Activated CD8-positive, alpha-beta memory T cell treated with anti-CD3 and anti-CD28 coated beads, Interleukin-2, amount 50 U/mL, for 4 hours (primary cell): ENCODE results near the gene PDILT.
"Not testable (repeated sequence)": the region's sequence is repeated elsewhere in the genome, so short reads cannot be mapped to it uniquely, and the experiment has no call there.

Experiments
- DNase-seq: peaks from one replicate; pipeline ENCODE4 v3.0.0-alpha.2; 2020

The PDILT gene

GRCh38 chr16:20320178-20320577, 84.4 kb downstream of the PDILT start:
- no peak for DNase-seq

DNA sequence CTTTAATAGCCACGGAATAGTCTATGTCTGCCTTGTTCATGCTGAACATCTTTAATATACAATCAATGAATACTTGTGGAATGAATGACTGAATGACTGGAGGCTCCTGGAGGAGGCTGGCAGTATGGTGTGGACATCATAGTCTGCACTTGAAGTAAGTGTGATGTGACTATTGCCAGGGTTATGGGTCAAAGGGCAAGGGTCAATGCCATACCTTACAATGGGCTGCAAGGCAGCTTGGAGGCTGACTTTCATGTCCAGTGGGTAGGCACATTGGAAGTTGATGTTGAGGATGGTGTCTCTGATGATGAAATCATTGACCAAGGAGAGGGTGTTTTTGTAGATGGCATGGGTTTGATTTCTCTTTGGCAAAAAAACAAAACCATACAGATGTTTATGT, 85.1 kb downstream of the PDILT start:
- no peak for DNase-seq

DNA sequence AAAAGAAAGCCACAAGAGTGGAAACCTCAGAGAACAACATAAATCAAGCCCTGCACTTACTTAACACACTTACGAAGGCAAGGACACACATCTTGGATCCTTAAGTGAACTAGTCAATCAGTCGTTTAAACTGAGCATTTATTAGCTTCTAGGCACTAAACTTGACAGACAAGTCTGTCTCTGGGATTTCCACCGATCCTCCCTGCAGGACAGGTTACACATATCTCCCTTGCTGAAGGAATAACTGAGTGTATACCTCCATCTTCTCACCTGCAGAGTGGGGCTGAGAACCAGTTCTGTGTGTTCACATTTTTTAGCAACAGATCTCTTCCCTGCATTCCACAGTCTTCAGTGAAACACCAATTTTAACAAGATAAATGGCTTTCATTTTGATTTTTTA, 86.1 kb downstream of the PDILT start:
- no peak for DNase-seq

DNA sequence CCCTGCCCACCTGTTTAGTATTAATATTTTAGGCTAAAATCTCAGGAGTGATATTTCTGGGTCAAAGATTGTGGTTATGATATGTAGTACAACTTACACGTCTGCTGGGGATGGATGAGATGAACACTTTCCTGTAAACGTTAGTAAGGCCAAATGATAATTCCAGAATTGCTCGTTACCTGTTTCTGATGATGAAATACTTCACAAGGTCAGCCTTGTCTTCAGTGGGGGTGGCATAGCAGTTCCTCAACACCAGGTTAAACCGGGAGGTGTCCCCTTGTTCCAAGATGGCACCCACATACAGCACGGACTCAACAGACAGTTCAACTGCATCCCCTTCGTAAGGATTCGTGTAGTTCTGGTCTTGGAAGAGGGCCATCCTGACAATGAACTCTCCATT, 86.5 kb downstream of the PDILT start:
- no peak for DNase-seq

DNA sequence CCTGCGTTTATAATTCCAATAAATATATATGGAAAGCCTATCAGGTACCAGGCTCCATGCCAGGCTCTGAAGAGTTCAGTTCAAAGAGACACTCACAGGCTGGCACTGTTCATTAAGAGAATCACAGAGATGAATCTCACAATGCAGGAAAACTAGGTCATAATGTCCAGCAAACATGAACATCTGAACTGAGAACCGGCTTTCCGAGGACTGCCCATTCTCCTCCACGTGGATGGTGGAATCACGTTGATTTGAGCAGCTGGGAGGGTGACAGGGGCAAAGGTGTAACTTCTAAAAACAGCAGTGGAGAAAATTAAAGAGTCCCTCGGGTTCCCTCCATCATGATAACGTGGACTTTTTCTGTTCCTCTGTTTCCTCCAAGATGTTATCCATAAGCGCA, 87.4 kb downstream of the PDILT start:
- DNase-seq, result no peak

GRCh38 chr16:20316715-20317114, 87.8 kb downstream of the PDILT start:
- DNase-seq, result no peak

GRCh38 chr16:20315764-20316163, 88.8 kb downstream of the PDILT start:
- no peak for DNase-seq

DNA sequence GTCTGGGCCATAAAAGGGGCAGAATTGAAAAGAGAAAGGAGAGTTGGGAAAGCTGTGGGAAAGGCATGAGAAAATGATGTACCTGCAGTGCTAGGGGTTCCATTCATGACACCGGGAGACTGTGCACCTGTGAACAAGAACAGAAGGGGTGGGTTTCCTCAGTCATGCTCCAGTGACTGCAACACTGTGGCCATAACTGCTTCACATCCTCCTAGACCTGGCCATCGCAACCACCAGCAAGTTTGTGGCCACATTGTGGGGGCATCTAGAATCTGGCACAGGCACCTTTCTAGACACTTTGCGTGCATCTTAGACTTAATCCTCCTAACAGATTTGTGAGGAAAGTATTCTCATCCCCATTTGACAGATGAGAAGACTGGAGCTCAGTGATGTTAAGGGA, 90.0 kb downstream of the PDILT start:
- no peak for DNase-seq

GRCh38 chr16:20313741-20314140, 90.8 kb downstream of the PDILT start:
- DNase-seq, result no peak

GRCh38 chr16:20312536-20313095, 91.9 kb downstream of the PDILT start:
- not testable (repeated sequence) for DNase-seq

GRCh38 chr16:20311548-20311947, 93.0 kb downstream of the PDILT start:
- DNase-seq, result no peak

DNA sequence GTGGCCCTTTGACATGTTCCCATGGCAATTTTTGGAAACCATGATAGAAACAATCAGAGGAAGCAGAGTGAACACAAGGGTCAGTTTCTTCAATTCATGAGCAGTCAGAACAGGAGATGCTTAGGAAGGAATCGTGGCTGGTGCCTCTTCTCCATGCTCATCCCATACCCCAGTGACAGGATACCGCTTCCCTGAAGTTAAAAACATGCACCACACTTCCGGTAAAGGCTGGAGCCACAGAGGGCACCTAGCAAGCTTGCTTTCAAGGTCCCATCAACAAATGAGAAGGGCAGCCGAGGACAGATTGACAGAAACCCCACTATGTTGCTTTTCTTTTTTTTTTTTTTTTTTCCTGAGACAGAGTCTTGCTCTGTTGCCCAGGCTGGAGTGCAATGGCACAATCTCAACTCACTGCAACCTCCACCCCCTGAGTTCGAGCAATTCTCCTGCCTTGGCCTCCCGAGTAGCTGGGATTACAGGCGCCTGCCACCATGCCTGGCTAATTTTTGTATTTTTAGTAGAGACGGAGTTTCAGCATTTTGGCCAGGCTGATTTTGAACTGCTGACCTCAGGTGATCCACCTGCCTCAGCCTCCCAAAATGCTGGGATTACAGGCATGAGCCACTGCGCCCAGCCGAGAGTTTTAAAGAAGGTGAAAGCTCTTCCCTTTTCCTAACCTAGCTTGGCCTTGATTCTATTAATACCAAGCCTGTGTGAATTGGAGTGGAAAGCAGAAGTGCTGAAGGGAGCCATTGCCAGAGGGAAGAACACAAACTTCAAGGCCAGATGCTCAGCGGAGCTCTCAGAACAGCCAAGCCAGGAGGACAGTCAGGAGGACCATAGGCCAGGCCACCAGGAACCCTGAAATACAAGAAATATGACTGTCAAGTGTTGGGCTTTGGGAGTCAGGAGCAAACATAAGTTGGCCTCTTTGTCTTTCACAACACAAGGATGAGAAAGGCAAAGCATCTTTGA, 93.8 kb downstream of the PDILT start:
- no peak for DNase-seq

DNA sequence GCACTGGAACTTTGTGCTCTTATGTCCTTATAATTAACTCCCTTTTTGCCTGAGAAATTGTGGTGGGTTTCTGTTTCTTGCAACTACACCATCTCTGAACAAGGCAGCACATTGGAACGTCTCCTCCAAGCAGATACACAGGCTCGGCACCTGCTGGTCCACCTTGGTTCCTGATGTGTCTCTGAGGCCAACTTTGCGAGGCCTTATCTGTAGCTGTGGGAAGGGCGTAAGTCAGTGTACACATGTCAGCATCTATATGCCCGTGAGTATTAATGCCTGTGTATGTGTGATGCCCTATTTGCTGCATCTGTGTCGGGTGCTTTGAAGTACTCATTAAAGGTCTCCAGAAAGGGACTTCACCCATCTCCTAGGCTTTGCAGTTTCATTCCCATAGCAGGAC, 94.8 kb downstream of the PDILT start:
- DNase-seq, result no peak
